Measurements from ENCODE around the gene ACTR1A. TPM values are rescaled to one million over a fixed set of nuclear protein-coding genes. Genes with fewer than 3 reads are reported as not detected.

ACTR1A gene
- total and polyA plus RNA-seq, 9 of the 15 experiments (the other 6 are each of a cell fraction or from before 2014, with no cell fraction given) = 36.3 to 77.2 (median 49.6) TPM

DNA sequence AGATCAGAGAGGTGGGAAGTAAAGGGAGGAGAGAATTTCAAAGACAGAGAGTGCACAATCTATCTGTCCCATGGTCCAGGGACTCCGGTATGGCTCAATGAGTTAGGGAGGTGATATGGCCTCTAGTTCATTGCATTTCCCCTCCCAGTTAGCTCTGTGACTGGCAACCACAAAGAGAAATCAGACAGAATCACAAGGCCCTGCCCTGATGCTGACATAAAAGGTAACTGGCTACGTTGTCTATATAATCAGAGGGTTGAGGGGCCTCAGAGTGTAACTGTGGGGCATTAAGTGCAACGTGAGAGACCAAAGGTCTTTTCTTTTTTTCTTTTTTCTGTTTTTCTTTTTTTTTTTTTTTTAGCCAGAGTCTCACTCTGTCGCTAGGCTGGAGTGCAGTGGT is 43.9 kb downstream of the ACTR1A start (continued):
- TF ChIP-seq, protein P1, sequence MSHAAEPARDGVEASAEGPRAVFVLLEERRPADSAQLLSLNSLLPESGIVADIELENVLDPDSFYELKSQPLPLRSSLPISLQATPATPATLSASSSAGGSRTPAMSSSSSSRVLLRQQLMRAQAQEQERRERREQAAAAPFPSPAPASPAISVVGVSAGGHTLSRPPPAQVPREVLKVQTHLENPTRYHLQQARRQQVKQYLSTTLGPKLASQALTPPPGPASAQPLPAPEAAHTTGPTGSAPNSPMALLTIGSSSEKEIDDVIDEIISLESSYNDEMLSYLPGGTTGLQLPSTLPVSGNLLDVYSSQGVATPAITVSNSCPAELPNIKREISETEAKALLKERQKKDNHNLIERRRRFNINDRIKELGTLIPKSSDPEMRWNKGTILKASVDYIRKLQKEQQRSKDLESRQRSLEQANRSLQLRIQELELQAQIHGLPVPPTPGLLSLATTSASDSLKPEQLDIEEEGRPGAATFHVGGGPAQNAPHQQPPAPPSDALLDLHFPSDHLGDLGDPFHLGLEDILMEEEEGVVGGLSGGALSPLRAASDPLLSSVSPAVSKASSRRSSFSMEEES (CRISPR knock-in tag; IDR thresholded peaks at IDR 0.05) = no peak
- TF ChIP-seq JUND (IDR thresholded peaks at IDR 0.05; ENCODE audit: borderline replicate concordance, low read depth, low read length) (no peak), JUND (tag; IDR thresholded peaks at IDR 0.05; ENCODE audit: borderline replicate concordance, low read depth, low read length) (no peak), ZNF785 (CRISPR knock-in tag; IDR thresholded peaks at IDR 0.05) (no peak), MYBL2 (IDR thresholded peaks at IDR 0.05; ENCODE audit: low read depth) (no peak), MYBL2 (CRISPR knock-in tag; IDR thresholded peaks at IDR 0.05; ENCODE audit: borderline replicate concordance) (no peak)

DNA sequence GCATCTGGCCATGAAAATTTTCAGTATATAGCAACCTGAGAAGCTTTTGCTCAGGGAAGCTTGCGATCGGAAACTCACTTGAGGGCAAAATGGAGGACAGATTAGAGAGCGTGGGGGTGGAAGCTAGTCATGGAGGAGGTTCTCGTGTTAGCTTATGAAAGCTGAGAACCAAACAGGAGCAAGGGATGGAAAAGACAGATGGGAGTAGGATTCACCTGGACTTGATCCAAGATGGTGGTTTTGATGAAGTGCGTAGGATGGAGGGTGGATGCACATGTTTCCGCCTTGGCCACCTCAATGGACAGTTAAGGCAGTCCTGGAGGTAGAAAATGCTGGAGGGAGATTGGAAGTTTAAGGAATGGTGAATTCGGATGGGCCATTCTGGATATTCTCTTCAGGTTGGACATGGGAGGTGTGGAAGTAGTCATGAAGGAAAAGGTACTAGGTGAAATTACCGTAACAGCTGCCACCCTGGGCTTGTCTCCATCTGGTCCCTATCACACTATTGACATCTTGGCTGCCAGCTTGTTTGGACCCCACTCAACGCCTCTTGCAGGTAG is 44.8 kb downstream of the ACTR1A start:
- Histone ChIP-seq H3K9me1 (ENCODE audit: control insufficient read depth, insufficient read depth, low read length) (no peaks in the 10 kb centered on the region), H3K4me1 (replicated peaks in 1 of 2; ENCODE audit: control insufficient read depth in 2 of 2, insufficient read depth in 2 of 2, low read length in 2 of 2) (peaks cover 23 to 41% of the 10 kb centered on the region in 2 experiments), H3K79me2 (ENCODE audit: control insufficient read depth, insufficient read depth, low read length) (peaks cover 13% of the 10 kb centered on the region), H3K36me3 (ENCODE audit: control insufficient read depth, insufficient read depth, low read length) (peaks cover 31% of the 10 kb centered on the region; the same call in 2 of the 3 replicates), H3K9me3 (replicated peaks; ENCODE audit: control insufficient read depth, insufficient read depth, low read depth, low read length) (no peaks in the 10 kb centered on the region), H4K20me1 (replicated peaks; ENCODE audit: control insufficient read depth, insufficient read depth, low read length) (no peaks in the 10 kb centered on the region), H3K4me3 (no peak overlapping the region), H3K27me3 (ENCODE audit: control insufficient read depth in 2 of 2, insufficient read depth in 2 of 2, low read length in 2 of 2) (no peaks in the 10 kb centered on the region), H3K9ac (ENCODE audit: insufficient read depth in 1 of 2, low read depth in 2 of 2, low read length in 2 of 2) (no peak overlapping the region), H3K4me2 (ENCODE audit: insufficient read depth, low read length) (no peak overlapping the region), H2AFZ (ENCODE audit: low read depth, low read length) (no peak overlapping the region), H3K27ac (ENCODE audit: extremely low read depth, low read depth, low read length) (no peak overlapping the region)
- 91% methylated on average over 8 of the region's 9 CpGs for WGBS (ENCODE audit: insufficient coverage, low coverage, missing lambda C conversion rate)
- no TSS peak for BruUV-seq (replicated peaks)
- POLR2A ChIA-PET = interaction anchor here (2.6 kb wide), 1 partner anchor 21 kb away, joined by 13 read pairs; no protein-coding TSS in a partner anchor
- CTCF ChIA-PET (ENCODE audit: low intra/inter-chr PET ratio) = no interaction called here
- in situ Hi-C loops (cut with MboI) (no loop called here), intact Hi-C loops (cut with micrococcal nuclease) (no loop called here)
- no peak for DNase-seq (ENCODE audit: extremely low read depth in 1 of 4, low spot score in 3 of 4)
- no peak for FAIRE-seq
- ATAC-seq = no peak
- no peak for TF ChIP-seq ZNF140 (CRISPR knock-in tag; IDR thresholded peaks at IDR 0.05)
- TF ChIP-seq NFIC (IDR thresholded peaks at IDR 0.05) = no peak
- TF ChIP-seq PTRF (tag; IDR thresholded peaks at IDR 0.05) = no peak
- no peak for TF ChIP-seq ZBTB7A (IDR thresholded peaks at IDR 0.05; ENCODE audit: borderline replicate concordance, control insufficient read depth, low read depth, low read length)
- no peak for TF ChIP-seq SP1 (CRISPR knock-in tag; IDR thresholded peaks at IDR 0.05)
- no peak for TF ChIP-seq POLR2H (tag; IDR thresholded peaks at IDR 0.05; ENCODE audit: low read depth)
- no peak for TF ChIP-seq TCFL5 (CRISPR knock-in tag; conservative IDR thresholded peaks at IDR 0.05)
- TF ChIP-seq RBM22 (IDR thresholded peaks at IDR 0.05; ENCODE audit: low read depth, low read length, poor library complexity, severe bottlenecking) = no peak
- no peak for TF ChIP-seq MAFK (IDR thresholded peaks at IDR 0.05; ENCODE audit: low read length)
- no peak for TF ChIP-seq GABPA (tag; conservative IDR thresholded peaks at IDR 0.05; ENCODE audit: low read depth)
- no peak for TF ChIP-seq FOXA3 (CRISPR knock-in tag; conservative IDR thresholded peaks at IDR 0.05 in 1 of 2, IDR thresholded peaks at IDR 0.05 in 1 of 2)
